Measurements from ENCODE around the gene BRME1.
"Not testable (repeated sequence)": the region's sequence is repeated elsewhere in the genome, so short reads cannot be mapped to it uniquely, and the experiment has no call there.

DNA sequence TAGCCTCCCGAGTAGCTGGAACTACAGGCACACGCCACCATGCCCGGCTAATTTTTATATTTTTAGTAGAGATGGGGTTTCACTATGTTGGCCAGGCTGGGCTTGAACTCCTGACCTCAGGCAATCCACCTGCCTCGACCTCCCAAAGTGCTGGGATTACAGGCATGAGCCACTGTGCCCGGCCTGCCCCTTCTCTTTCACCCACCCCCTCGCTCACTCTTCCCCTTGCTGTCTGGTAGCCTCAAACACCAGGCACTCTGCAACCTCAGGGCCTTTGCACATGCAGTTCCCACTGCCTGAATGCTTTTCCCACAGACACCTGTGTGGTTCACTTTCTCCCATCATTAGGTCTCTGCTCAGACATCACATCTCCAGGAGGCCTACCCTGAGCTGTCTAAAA, 16.2 kb upstream of the BRME1 start:
- TF ChIP-seq, protein P1, sequence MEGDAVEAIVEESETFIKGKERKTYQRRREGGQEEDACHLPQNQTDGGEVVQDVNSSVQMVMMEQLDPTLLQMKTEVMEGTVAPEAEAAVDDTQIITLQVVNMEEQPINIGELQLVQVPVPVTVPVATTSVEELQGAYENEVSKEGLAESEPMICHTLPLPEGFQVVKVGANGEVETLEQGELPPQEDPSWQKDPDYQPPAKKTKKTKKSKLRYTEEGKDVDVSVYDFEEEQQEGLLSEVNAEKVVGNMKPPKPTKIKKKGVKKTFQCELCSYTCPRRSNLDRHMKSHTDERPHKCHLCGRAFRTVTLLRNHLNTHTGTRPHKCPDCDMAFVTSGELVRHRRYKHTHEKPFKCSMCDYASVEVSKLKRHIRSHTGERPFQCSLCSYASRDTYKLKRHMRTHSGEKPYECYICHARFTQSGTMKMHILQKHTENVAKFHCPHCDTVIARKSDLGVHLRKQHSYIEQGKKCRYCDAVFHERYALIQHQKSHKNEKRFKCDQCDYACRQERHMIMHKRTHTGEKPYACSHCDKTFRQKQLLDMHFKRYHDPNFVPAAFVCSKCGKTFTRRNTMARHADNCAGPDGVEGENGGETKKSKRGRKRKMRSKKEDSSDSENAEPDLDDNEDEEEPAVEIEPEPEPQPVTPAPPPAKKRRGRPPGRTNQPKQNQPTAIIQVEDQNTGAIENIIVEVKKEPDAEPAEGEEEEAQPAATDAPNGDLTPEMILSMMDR (IDR thresholded peaks at IDR 0.05; ENCODE audit: low read depth, low read length, poor library complexity, severe bottlenecking), result not testable (repeated sequence)
- TF ChIP-seq EZH2phosphoT487 (IDR thresholded peaks at IDR 0.05; ENCODE audit: borderline replicate concordance, low read length), result not testable (repeated sequence)

Measured in DOHH2 (cell line).